Activated CD4-positive, alpha-beta T cell treated with anti-CD3 and anti-CD28 coated beads, Interleukin-2, amount 50 U/mL, for 24 hours (primary cell): ENCODE measurements around the gene FSTL3.
A peak's percentile ranks its signal among the peaks of the same experiment; 100 is the strongest.
"Not testable (repeated sequence)": the region's sequence is repeated elsewhere in the genome, so short reads cannot be mapped to it uniquely, and the experiment has no call there.

Experiments used
- DNase-seq, 2 donors: peaks; one replicate each; pipeline ENCODE4 v3.0.0-alpha.2; 2020; ENCODE audit warnings: low read depth in 1 of 2, low spot score in 1 of 2

The FSTL3 gene

GRCh38 chr19:676339-677105, at the start of gene FSTL3:
Gene FSTL3 (plus strand): TSS chr19:676392. CDS start chr19:676424, 32 bp downstream.
- no peak for DNase-seq

GRCh38 chr19:626566-626965, 49.6 kb upstream of the FSTL3 start:
- not testable (repeated sequence) for DNase-seq

- DNase-seq = no peak
These were observed 48.0 kb upstream of the FSTL3 start for GRCh38 chr19:628168-628567.

DNA sequence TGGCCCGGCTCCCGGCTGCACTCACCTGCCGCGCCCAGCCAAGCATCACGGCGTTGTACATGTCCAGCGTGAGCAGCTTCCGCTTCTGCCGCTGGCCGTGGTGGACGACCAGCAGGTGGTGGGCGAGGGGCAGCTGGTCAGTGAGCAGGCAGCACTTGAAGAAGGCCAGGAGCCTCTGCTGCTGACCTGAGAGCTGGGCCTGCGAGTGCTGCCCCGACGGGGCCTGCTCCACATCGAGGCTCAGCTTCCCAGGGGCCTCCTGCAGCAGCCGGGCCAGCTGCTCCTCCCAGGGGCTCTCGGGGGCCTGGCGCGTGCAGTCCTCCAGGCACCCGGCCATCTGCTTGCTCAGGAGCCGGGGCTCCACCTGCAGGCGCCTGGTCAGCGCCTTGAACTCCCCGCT, 46.7 kb upstream of the FSTL3 start:
- DNase-seq = not testable (repeated sequence)

DNA sequence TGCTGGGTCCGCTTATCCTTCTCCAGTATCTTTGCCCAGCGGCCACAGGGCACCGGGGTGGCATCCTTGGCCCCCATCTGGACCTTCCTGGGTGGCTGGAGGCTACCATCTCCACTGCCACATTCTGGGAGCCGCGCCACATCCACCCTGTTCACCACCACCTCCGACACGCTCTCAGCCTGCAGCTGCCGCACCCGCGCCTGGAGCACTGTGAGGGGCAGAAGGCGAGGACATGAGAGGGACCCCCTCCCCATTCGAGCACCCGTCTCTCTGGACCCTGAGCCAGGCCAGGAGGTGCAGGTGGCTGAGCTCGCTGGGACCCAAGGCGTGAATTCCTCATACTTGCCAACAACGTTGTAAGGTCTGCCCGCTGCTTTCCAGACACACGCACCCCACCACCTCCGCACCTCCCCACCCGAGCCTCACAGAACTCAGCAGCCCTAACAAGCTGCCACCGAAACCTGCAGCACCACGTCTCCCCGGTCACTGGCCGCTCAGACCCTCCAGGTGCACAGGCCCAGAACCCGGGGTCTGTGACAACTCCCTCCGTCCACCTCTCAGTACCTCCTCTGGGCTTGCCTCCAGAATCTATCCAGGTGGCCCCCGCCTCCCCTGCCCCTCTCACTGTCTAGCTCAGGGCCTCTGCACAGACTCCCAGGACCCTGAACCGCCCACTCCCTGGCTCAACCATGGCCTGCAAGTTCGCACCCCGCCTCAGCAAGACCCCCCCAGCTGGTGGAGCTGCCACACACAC, 46.1 kb upstream of the FSTL3 start:
- no peak for DNase-seq

DNA sequence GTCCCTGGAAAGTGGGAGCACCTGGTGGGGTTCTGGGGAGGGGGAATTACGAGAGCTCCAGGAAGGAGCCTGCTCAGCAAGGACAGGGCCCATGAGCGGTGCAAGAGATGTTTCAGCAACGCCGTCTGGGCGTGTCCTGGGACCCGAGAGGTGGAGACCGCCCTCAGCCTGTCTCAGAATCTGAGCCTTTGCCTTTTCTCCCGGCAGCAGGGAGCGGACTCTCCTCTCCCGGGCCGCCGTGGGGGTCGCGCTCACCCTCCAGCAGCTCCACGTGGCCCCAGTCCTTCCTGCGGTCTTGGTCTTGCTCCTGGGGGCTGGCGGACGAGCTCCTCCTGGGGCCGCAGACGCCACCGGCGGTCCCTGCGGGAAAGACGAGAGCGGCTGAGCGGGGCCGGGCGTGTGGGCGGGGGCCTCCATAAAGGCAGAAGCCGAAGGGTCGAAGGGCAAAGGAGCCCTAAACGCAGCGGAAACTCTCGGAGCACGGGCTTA, 43.6 kb upstream of the FSTL3 start:
- DNase-seq = peak in 1 of 2 donors; percentile 27

DNA sequence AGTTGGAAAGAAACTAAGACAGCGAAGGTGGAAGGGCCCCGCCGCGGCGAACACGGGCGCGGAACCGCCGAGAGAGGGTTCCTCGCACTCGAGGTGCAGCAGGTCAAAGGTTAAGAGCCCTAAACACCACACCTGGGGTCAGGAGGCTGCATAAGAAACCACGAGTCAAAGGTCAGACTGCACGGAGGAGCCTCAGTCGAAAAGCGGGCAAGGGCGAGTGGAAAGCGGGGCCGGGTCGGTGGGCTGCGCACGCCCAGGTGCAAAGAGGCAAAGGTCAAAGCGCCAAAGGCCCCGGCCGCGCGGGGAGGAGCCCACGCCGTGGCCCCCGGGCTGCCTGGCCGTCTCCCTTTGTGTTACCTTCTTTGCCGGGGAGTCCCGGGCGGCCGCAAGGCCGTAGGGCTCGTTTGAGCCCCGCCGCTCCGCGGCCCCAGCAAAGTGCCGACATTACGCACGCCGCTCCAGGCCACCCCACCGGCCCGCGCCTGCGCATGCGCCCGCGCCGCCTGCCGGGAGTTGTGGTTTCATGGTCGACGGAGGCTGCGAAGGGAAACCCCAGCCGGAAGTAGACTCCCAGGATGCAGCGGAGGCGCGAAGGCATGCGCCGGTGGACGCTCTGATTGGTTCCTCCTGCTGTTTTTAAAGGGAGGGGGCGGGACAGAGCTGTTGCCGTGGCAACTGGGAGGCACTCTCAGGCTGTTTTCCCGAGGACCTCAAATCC, 43.0 kb upstream of the FSTL3 start, which contains the start of gene POLRMT:
POLRMT (minus strand) TSS at position 470 of the 718 bp plus-strand sequence; CDS start at position 445, 25 bp downstream.
- peak; percentile 86 to 95 for DNase-seq

DNA sequence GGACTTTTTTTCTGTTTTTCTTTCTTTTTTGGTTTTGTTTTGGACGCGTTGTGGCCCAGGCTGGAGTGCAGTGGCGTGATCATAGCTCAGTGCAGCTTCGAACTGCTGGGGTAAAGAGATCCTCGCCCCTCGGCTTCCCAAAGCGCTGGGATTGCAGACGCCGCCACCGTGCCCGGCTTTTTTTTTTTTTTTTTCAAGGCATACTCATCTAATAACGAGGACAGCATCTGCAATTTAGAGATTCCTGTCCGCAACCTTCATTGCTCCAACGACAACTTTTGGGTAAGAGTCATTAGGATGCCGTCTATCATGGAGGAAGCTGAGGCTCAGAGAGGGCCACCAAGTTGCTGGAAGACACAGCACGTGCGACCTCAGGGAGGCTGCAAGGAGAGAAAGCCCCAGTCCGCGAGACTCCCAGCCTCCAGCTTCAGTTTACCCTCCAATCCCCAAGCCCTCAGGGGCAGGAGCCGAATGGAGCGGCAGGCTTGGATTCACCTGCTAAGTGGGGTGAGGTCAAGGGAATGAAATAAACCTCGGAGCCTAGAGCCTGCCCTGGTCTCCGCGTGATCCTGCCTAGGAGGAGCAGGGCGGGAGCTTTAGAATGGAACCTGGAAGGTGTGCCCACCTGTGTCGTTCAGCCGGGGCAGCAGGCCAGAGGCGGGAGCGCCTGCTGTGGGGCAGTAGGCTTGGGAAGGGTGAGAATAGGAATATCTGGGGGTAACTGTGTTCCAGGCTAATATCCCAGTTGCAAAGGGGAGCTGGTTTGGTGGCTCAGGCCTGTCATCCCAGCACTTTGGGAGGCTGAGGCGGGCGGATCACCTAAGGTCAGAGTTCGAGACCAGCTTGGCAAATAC, 42.2 kb upstream of the FSTL3 start:
- no peak for DNase-seq

DNA sequence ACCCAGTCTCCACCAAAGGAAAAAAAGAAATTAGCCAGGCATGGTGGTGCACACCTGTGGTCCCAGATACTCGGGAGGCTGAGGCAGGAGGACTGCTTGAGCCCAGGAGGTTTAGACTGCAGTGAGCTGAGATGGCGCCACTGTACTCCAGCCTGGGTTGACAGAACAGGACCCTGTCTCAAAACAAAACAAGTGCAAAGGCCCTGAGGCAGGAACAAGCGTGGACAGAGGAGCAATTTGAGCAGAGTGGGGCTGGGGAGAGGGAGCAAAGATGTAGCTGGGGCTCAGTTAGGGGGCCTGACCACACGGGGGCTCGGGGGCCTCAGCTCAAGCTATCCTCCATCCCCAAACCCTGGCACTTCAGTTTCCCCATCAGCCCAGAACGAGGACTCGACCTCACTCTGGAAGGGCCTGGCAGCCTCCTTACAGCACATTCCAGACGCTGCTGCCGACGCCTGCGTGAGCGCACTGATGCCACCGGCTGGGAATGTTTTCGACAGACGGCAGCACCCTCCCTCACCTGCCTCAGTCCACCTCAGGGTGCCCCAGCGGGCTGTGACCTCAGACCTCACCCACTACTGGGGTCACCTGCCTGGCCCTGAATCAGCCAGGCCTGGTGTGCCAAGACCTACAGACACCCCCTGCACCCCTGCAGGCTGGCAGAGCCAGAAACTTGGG, 41.1 kb upstream of the FSTL3 start:
- DNase-seq = no peak

- no peak for DNase-seq
These were observed 37.3 kb upstream of the FSTL3 start for GRCh38 chr19:638906-639252.

DNA sequence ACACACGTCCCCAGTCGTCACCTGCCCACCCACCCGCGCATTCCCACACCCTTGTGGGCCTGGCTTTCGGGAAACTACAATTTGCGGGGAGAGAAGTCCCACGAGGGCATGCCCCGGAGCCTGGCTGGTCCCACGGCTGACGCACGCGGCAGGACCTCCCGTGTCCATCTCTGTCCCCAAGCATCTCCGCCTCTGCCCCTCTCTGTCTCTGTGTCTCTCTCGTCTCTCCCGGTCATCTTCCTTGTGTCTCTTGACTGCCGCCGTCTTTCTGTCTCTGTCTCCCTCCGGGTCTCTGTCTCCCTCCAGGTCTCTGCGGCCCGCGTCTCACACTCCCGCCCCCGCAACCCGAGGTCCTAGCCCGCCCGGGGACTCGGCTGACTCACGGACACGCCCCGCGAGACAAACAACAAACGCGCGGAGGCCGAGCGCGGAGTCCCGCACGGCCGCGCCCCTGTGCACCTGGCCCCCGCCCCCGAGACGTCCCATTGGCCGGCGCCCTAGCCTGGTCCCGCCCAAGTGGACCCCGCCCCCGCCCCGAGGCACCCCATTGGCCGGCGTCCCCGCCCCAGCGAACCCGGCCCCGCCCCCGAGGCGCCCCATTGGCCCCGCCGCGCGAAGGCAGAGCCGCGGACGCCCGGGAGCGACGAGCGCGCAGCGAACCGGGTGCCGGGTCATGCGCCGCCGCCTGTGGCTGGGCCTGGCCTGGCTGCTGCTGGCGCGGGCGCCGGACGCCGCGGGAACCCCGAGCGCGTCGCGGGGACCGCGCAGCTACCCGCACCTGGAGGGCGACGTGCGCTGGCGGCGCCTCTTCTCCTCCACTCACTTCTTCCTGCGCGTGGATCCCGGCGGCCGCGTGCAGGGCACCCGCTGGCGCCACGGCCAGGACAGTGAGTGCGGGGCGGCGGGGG, 36.7 kb upstream of the FSTL3 start, which contains the start of gene FGF22:
FGF22 (plus strand) TSS at position 627 of the 908 bp plus-strand sequence; CDS start at position 674, 47 bp downstream.
- DNase-seq = peak; percentile 91 to 94

DNA sequence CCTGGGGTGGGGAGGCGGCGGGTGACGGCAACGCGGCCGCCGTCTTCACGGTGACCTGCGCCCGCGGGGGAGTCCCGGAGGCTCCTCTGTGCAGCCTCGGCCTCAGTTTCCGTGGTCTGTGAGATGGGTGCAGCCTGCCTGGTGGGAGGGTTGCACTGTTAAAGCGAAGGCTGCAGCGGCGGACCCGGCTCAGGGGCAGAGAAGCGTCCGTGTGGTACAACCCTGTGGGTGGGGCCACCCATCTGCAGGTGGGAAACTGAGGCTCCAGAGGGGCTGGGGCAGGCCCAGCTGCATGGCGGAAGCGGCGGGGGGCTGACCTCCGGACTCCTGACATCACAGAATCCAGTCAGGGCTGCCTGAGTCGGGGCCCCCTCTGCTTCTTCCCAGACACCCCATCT, 36.0 kb upstream of the FSTL3 start:
- no peak for DNase-seq

- DNase-seq = no peak
These were observed 35.5 kb upstream of the FSTL3 start for GRCh38 chr19:640606-641189.

DNA sequence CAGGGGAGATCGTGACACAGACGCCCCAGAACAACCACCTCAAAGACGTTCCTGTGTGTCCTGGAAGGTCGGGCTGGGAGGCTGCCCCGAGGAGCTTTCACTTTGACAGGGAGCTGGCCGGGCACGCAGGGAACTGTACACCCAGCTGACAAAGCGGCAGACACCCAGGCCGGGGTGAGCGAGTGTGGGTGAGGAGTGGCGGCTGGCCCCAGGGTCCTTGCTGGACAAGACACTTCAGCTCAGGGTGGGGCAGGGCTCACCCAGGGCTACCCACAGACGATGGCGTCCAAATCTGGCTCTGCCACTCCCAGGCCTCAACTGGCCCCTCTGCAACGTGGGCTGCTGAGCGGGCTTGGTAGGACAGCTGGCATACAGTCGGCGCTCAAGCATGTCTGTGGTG, 34.5 kb upstream of the FSTL3 start:
- no peak for DNase-seq

DNA sequence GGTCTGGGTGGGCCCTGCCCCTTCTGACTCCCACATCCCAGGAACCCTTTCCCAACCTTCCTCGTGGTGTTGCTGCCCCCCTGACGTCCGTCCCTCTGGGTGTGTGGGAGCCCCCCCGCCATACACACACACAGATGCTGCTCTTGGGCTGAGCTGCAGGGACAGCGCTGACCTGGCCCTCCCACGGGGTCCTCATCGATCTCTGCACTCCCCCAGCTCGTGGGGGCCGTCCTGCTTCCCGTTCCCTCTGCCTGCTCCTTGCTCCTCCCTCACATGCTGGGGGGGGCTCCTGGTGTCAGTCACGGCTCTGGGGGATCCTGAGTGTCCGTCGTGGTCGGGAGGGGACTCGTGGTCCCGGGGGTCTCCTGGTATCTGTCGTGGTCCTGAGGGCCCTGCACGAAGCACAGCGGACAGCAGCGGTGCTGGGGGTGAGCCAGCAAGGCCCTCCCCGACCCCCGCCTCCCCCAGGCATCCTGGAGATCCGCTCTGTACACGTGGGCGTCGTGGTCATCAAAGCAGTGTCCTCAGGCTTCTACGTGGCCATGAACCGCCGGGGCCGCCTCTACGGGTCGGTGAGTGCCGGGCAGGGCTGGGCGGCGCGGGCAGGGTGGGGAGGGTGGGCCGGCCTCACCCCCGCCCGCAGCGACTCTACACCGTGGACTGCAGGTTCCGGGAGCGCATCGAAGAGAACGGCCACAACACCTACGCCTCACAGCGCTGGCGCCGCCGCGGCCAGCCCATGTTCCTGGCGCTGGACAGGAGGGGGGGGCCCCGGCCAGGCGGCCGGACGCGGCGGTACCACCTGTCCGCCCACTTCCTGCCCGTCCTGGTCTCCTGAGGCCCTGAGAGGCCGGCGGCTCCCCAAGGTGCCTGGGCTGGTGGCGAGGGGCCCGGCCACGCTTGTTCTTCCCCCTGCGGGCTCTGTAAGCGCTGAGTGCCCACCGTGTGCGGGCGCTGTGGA, 33.1 kb upstream of the FSTL3 start:
- no peak for DNase-seq

DNA sequence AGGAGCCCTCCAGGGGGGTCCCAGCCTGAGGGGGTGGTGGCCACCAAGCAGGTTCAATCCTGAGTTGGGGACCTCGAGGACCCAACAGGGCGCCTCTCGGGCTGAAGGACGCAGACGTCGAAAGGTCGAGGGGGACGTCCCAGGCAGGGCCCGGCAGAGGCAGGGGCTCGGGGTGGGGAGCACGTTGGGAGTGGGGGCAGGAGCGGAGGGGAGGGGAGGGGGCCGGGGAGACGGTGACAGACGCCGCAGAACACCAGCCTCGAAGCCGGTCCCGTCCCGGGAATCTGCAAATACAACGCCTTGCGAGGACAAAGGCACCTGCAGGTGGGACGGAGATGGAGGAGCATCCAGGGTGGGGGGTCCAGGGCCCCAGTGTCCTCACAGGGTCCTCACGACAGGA, 32.5 kb upstream of the FSTL3 start:
- no peak for DNase-seq

- no peak for DNase-seq
These were observed 31.8 kb upstream of the FSTL3 start for GRCh38 chr19:644363-644762.
